Neural cell (in vitro differentiated cells): ENCODE data around the gene RAP1GDS1. TPM values are rescaled to one million over a fixed set of nuclear protein-coding genes. Genes with fewer than 3 reads are reported as not detected.

Source experiments
- H2AFZ ChIP-seq: fragments of 200-600, 300-800 bp; sonication (generic), shearing (Covaris generic); 2 replicates; pipeline ENCODE4 v1.6.0; 2014; ENCODE audit warnings: low read depth, mild to moderate bottlenecking, antibody characterized with exemption, low read length, moderate library complexity
- H3F3A ChIP-seq: fragments of 200-600 bp; shearing (Covaris generic); 2 replicates; pipeline ENCODE4 v1.6.1; 2016; ENCODE audit warnings: mild to moderate bottlenecking, moderate library complexity, mixed read lengths, antibody characterized with exemption, low read length; ENCODE audit not compliant: insufficient read depth, poor library complexity, severe bottlenecking
- H3K27ac ChIP-seq: fragments of 200-600, 300-800 bp; sonication (generic), shearing (Covaris generic); 2 replicates; pipeline ENCODE4 v1.5.1; 2014; ENCODE audit warnings: mild to moderate bottlenecking, low read length, moderate library complexity
- H3K27me3 ChIP-seq: fragments of 300-800, 200-600 bp; sonication (generic), shearing (Covaris generic); 2 replicates; pipeline ENCODE4 v1.6.0; 2014; ENCODE audit warnings: mild to moderate bottlenecking, low read depth, low read length, moderate library complexity; ENCODE audit not compliant: insufficient read depth
- H3K36me3 ChIP-seq: fragments of 300-800, 200-600 bp; sonication (generic), shearing (Covaris generic); 2 replicates; pipeline ENCODE4 v1.5.1; 2014; ENCODE audit warnings: mild to moderate bottlenecking, antibody characterized with exemption, low read length, moderate library complexity; ENCODE audit not compliant: insufficient read depth
- H3K4me2 ChIP-seq: fragments of 300-800, 200-600 bp; sonication (generic), shearing (Covaris generic); 2 replicates; pipeline ENCODE4 v1.6.0; 2014; ENCODE audit warnings: mild to moderate bottlenecking, low read length
- H3K4me3 ChIP-seq: fragments of 300-800, 200-600 bp; sonication (generic), shearing (Covaris generic); 2 replicates; pipeline ENCODE4 v1.5.1; 2014; ENCODE audit warnings: mild to moderate bottlenecking, low read length, moderate library complexity
- H3K79me2 ChIP-seq: fragments of 200-600 bp; shearing (Covaris generic); replicated peaks from 2 replicates; pipeline ENCODE4 v1.6.0; 2014; ENCODE audit warnings: mild to moderate bottlenecking, low read length, moderate library complexity; ENCODE audit not compliant: insufficient read depth
- H3K9ac ChIP-seq: fragments of 300-800, 200-600 bp; sonication (generic), shearing (Covaris generic); 2 replicates; pipeline ENCODE4 v1.6.1; 2016; ENCODE audit warnings: mild to moderate bottlenecking, low read length, mixed read lengths
- H3K9me2 ChIP-seq: fragments of 200-600 bp; shearing (Covaris generic); 2 replicates; pipeline ENCODE4 v1.6.1; 2016; ENCODE audit warnings: mild to moderate bottlenecking, low read length, mixed read lengths; ENCODE audit not compliant: insufficient read depth
- H3K9me3 ChIP-seq: fragments of 200-600, 300-800 bp; sonication (generic), shearing (Covaris generic); 2 replicates; pipeline ENCODE4 v1.6.1; 2016; ENCODE audit warnings: mild to moderate bottlenecking, mixed run types, low read length, moderate library complexity, mixed read lengths
- H4K20me1 ChIP-seq: fragments of 200-600 bp; shearing (Covaris generic); 2 replicates; pipeline ENCODE4 v1.6.1; 2016; ENCODE audit warnings: mild to moderate bottlenecking, mixed run types; ENCODE audit not compliant: insufficient read depth
- CTCF ChIP-seq: fragments of 450-650 bp; IDR thresholded peaks from 2 replicates; pipeline ENCODE4 v1.5.1; 2014; ENCODE audit warnings: antibody characterized with exemption, mild to moderate bottlenecking, moderate library complexity; ENCODE audit not compliant: poor library complexity, severe bottlenecking
- EP300 ChIP-seq: fragments of 450-650 bp; conservative IDR thresholded peaks from 2 replicates; pipeline ENCODE4 v1.6.1; 2014; ENCODE audit warnings: antibody characterized with exemption, mild to moderate bottlenecking, moderate library complexity; ENCODE audit not compliant: poor library complexity, severe bottlenecking
- EZH2 ChIP-seq: fragments of 200-600, 300-800 bp; shearing (Covaris generic), sonication (generic); IDR thresholded peaks from 2 replicates; pipeline ENCODE4 v1.6.1; 2014; ENCODE audit warnings: antibody characterized with exemption, low read length, borderline replicate concordance, mild to moderate bottlenecking; ENCODE audit not compliant: insufficient read depth, poor library complexity, severe bottlenecking
- MXI1 ChIP-seq: fragments of 450-650 bp; conservative IDR thresholded peaks from 2 replicates; pipeline ENCODE4 v1.6.1; 2014; ENCODE audit warnings: antibody characterized with exemption, mild to moderate bottlenecking; ENCODE audit not compliant: poor library complexity, severe bottlenecking
- POLR2AphosphoS5 ChIP-seq: IDR thresholded peaks from 2 replicates; pipeline ENCODE4 v1.6.1; 2012
- RAD21 ChIP-seq: fragments of 450-650 bp; conservative IDR thresholded peaks from 2 replicates; pipeline ENCODE4 v1.6.1; 2014; ENCODE audit warnings: antibody characterized with exemption, mild to moderate bottlenecking, moderate library complexity
- REST ChIP-seq: IDR thresholded peaks from 2 replicates; pipeline ENCODE4 v1.6.1; 2012; ENCODE audit warnings: borderline replicate concordance
- SMC3 ChIP-seq: fragments of 450-650 bp; conservative IDR thresholded peaks from 2 replicates; pipeline ENCODE4 v1.6.1; 2014; ENCODE audit warnings: antibody characterized with exemption, mild to moderate bottlenecking, moderate library complexity; ENCODE audit not compliant: poor library complexity
- TAF1 ChIP-seq: IDR thresholded peaks from 2 replicates; pipeline ENCODE4 v1.6.1; 2012; ENCODE audit warnings: low read depth
- polyA plus RNA-seq: library from polyadenylated mRNA; depleted of rRNA; stranded (reverse); fragments of >200 nt; gene quantifications from 2 replicates; pipeline ENCODE4 v1.2.3, GENCODE V29; 2014

The RAP1GDS1 gene
- polyA plus RNA-seq, 1 donor from 2014 or later: 41.1 TPM

GRCh38 chr4:98387345-98388026, 126.3 kb downstream of the RAP1GDS1 start:
- Histone ChIP-seq H4K20me1 (no peaks in the 10 kb centered on the region), H3K27me3 (no peaks in the 10 kb centered on the region), H3K9ac (no peak overlapping the region), H3K9me2 (no peaks in the 10 kb centered on the region), H2AFZ (no peak overlapping the region), H3K4me2 (no peak overlapping the region), H3K36me3 (no peaks in the 10 kb centered on the region), H3K79me2 (no peaks in the 10 kb centered on the region), H3K4me3 (no peak overlapping the region), H3K27ac (no peak overlapping the region), H3F3A (no peaks in the 10 kb centered on the region), H3K9me3 (no peaks in the 10 kb centered on the region)
- TF ChIP-seq REST: no peak
- TF ChIP-seq TAF1: no peak
- no peak for TF ChIP-seq SMC3
- TF ChIP-seq CTCF: no peak
- TF ChIP-seq EZH2: no peak
- TF ChIP-seq RAD21: no peak
- no peak for TF ChIP-seq POLR2AphosphoS5
- TF ChIP-seq MXI1: no peak
- TF ChIP-seq EP300: no peak

DNA sequence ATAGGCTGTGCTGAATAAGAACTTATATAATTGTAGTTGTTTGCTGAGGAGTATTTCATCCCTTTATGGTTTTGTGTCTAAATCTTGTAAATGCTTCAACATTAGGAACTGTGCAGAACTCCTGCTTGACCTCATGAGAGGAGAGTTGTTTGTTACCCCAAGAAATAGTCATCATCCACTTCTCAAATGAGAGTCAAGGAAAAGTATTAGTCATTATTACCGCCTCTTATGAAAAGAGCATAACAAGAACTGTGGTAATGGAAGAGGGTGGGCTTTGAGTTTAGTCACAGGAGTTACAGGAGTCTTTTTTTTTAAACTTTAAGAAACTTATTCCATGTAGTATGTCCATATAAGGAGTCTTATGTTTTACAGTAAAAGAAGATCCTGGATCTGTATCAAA, 132.9 kb downstream of the RAP1GDS1 start:
- Histone ChIP-seq H3F3A (no peaks in the 10 kb centered on the region), H3K9ac (no peak overlapping the region), H3K36me3 (no peaks in the 10 kb centered on the region), H3K27ac (no peak overlapping the region), H3K27me3 (no peaks in the 10 kb centered on the region), H3K4me3 (no peak overlapping the region), H3K79me2 (no peaks in the 10 kb centered on the region), H3K9me2 (no peaks in the 10 kb centered on the region), H2AFZ (no peak overlapping the region), H3K4me2 (no peak overlapping the region), H4K20me1 (no peaks in the 10 kb centered on the region), H3K9me3 (no peaks in the 10 kb centered on the region)
- TF ChIP-seq POLR2AphosphoS5 (no peak), EP300 (no peak), MXI1 (no peak), SMC3 (no peak), CTCF (no peak), EZH2 (no peak), REST (no peak), TAF1 (no peak), RAD21 (no peak)
